ENCODE results near the gene PTPRE. TPM values are rescaled to one million over a fixed set of nuclear protein-coding genes. Genes with fewer than 3 reads are reported as not detected.

The PTPRE gene, protein sequence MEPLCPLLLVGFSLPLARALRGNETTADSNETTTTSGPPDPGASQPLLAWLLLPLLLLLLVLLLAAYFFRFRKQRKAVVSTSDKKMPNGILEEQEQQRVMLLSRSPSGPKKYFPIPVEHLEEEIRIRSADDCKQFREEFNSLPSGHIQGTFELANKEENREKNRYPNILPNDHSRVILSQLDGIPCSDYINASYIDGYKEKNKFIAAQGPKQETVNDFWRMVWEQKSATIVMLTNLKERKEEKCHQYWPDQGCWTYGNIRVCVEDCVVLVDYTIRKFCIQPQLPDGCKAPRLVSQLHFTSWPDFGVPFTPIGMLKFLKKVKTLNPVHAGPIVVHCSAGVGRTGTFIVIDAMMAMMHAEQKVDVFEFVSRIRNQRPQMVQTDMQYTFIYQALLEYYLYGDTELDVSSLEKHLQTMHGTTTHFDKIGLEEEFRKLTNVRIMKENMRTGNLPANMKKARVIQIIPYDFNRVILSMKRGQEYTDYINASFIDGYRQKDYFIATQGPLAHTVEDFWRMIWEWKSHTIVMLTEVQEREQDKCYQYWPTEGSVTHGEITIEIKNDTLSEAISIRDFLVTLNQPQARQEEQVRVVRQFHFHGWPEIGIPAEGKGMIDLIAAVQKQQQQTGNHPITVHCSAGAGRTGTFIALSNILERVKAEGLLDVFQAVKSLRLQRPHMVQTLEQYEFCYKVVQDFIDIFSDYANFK
- total RNA-seq (ENCODE audit: low replicate concordance) = 0.70 and 0.90 TPM in 2 replicates

DNA sequence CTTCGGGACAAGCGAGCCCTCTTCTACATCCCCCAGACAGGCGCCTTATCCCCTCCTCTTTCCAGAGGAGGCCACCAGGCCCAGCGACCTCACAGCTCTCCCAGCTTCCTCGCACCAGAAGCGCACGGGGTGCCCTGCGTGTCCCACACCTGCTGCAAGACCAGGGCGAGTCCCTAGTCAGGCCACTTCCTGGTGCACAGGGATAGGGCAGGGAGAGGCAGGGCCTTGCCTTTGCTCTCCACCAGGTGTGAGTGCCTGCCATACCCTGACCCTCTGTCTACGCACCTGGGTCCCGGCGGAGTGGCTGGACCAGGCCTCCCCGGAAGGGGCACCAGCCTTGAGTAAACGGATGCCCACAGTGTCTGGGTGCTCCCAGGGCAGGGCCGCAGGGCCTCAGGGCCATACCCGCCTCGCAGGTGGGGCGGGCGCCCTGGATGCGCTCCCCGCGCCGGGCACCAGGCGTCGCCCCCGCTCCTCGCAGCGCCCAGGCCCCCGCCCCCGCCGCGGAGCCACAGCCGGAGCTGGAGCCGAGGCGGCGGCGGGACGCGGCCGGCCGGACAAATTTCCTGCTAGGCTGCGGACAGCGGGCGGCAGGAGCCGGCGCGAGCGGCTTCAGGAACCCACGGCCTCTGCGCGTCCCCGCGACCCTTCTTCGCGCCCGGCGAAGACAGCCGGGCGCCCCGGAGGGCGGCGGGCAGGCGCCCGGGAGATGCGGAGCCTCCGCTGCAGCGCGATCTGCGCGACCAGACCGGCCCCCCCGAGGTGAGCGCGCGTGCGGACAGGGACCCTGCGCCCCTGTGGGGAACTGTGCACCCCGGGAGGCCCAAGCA is at the start of gene PTPRE:
PTPRE (plus strand) TSS at position 556 of the 830 bp plus-strand sequence. CDS start 133,779 bp downstream, outside the sequence.

DNA sequence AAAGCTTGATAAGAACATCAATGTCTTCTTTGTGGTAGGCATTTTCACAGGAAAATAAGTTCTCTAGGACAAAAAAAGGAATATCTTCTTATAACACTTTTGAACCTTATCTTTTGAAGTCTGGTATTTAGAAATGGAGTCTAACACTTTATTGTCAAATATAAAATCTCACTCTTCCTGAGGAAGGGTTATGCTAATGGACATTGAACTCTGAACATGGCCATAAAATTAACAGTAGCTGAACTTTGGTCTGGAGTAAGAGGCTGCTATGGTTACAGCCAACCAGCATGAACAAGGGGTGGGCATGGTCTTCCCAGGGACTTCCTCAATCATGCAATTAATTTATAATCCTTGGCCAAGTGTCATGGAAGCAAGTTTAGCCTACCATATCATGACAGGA is 14.2 kb upstream of the PTPRE start, which contains the start of gene CLRN3:
CLRN3 (minus strand) TSS at position 199 of the 400 bp plus-strand sequence; CDS start at position 42, 157 bp downstream.

DNA sequence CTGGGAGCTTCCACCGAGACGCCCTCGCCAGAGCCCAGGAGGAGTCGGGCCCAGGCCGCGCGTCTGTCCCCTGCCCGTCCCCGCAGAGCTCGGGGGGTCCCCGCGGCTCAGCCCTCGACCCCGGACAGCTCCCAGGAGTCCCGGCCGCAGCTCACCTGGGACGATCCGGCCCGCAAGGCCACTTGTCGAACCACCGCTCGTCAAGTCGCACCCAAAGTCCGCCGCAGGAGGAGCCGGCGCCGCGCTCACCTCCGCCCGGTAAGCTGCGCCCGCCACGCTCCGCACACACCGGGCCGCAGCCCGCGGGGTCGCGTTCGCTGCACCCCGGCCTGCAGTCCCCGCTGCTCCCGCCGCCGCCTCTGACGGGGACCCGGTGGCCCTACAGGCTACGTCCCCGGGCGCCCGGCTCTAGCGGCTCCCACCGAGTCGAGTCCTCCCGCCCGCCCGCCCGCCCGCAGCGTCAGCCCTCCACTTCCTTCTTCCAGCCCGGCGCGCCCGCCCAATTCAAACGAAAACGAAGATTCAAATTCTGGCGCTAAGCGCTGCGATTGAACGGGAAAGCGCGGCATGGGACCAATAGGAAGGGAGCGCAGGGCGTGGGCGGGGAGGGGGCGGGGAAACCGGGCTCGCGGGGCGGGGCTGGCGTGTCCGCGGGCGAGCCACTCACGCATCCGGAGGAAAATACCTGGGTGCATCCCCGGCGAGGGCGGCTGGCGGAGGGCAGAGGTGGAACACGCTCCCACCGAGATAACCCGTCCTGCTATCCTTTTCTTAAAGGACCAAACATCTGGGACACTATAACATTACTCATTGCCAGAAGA is 219.3 kb downstream of the PTPRE start, which contains the start of gene MKI67:
MKI67 (minus strand) TSS at position 480 of the 821 bp plus-strand sequence. CDS start 756 bp downstream, outside the sequence.

Other genes starting within 250 kb of the PTPRE start
- gene FOXI2, start 169.9 kb upstream of the PTPRE start, total RNA-seq (ENCODE audit: low replicate concordance) = not detected in 2 replicates
- not detected in 2 replicates for gene CLRN3, start 14.2 kb upstream of the PTPRE start, total RNA-seq (ENCODE audit: low replicate concordance)
- 1.6 and 3.3 TPM in 2 replicates for gene MKI67, start 219.3 kb downstream of the PTPRE start, total RNA-seq (ENCODE audit: low replicate concordance)